Islet precursor cell (in vitro differentiated cells): Measurements from ENCODE around the gene UACA.
"Not testable (repeated sequence)": the region's sequence is repeated elsewhere in the genome, so short reads cannot be mapped to it uniquely, and the experiment has no call there.

ENCODE experiments used
- DNase-seq: peaks from one replicate; pipeline ENCODE4 v3.0.0-alpha.2; 2018

The UACA gene

GRCh38 chr15:70748281-70748747 lies 15.0 kb downstream of the UACA start:
- DNase-seq: no peak

- DNase-seq: not testable (repeated sequence)
Observed at GRCh38 chr15:70746598-70746997, 16.8 kb downstream of the UACA start.

DNA sequence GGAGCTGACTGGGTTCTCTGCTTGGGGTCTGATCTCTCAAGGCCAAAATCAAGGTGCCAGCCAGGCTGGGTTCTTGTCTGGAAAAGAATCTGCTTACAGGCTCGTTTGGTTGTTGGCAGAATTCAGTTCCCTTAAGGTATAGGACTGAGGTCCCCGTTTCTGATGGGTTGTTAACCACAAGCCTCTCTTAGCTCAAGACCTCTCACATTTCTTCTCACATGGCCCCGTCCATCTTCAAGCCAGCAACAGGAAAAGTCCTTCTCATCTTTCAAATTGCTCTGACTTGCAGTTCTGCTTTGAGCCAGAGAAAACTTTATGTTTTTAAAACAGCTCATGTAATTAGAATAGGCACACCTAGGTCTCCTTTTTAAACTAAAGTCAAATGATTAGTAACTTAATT lies 20.4 kb downstream of the UACA start:
- DNase-seq: no peak

- DNase-seq: no peak
Observed at GRCh38 chr15:70741677-70742293, 21.6 kb downstream of the UACA start.

DNA sequence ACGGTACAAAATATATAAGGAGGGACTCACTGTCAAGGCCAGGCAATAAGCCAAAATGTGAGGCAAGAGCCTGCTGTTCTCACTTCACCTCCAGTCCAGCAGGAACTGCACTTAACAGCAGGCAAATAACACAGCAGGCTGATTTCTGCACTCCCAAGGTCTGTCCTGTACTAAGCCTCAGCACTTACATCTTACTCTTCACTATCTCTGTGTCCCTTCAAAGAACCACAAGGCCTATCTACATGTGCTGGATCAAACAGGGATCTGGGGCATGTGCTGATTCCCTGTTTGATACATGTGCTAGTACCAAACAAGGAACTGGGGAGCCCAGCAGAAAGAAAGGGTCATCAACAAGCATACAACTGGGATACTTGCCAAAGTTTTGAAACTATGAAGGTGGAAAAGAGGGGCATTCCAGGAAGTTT lies 22.2 kb downstream of the UACA start:
- DNase-seq: no peak

GRCh38 chr15:70735040-70735439 lies 28.3 kb downstream of the UACA start:
- not testable (repeated sequence) for DNase-seq

GRCh38 chr15:70729164-70729563 lies 34.2 kb downstream of the UACA start:
- no peak for DNase-seq

- no peak for DNase-seq
Observed at GRCh38 chr15:70726753-70727152, 36.6 kb downstream of the UACA start.

GRCh38 chr15:70723927-70724326 lies 39.4 kb downstream of the UACA start:
- DNase-seq: no peak

GRCh38 chr15:70723122-70723422 lies 40.3 kb downstream of the UACA start:
- no peak for DNase-seq

DNA sequence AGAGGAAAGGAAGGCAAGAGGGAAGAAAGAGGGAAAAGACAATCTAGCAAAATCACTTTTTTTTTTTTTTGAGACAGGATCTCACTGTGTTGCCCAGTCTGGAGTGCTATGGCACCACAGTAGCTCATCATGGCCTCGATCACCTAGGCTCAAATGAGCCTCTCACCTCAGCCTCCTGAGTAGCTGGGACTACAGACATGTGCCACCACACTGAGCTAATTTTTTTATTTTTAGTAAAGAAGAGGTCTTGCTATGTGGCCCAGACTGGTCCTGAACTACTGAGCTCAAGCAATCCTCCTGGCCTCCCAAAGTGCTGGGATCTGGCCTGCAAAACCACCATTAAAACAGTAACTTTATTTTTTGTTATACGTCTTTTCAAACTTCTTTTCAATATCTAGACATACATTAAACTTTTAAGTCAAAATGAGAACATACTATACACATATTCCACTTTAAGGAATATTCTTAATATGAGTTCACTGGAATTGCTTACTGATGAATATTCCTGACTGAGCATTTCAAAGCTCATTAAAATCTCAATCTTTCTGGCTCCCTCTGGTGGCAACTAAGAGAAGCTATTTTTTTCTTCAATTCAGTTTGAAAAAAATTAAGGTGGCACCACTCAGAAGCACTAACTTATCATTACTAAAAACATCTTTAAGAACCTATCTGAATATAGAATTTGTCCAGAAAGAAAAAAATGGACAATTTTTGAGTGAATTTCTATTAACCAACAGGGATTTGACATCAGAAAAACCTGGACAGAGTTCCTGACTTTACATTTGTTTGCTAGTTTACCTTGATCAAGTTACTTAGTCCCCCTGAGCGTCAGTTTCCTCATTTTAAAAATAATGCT lies 40.9 kb downstream of the UACA start:
- DNase-seq: no peak

DNA sequence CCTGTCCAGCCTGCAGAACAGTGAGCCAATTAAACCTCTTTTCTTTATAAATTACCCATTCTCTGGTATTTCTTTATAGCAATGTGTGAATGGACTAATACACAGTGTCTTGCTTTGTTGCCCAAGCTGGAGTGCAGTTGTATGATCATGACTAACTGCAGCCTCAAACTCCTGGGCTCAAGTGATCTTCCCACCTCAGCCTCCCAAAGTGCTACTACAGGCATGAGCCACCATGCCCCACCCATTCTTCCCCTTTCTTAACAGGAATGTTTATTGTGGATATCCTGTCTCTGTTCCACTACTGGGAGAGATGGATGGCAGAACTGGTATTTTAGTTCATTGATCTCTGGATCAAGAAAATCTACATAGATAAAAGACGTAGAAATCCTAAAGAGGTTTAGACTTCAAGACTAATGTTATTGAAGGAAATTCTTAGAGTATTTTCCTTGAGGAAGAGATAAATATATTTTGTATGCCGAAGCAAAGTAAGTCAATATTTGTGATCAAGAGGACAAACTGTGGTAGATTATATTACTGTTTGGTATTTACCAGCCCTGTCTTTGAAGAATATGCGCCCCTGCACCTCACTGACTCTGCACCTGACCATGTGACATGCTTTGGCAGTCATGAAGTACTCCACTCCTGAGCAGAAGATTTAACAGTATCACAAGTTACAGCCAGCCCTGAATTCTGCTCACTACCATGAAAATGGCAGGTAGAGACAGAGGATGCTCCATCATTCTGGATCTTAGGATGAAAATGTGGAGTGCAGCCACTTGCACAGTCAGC lies 42.9 kb downstream of the UACA start:
- peak; percentile 63 for DNase-seq

DNA sequence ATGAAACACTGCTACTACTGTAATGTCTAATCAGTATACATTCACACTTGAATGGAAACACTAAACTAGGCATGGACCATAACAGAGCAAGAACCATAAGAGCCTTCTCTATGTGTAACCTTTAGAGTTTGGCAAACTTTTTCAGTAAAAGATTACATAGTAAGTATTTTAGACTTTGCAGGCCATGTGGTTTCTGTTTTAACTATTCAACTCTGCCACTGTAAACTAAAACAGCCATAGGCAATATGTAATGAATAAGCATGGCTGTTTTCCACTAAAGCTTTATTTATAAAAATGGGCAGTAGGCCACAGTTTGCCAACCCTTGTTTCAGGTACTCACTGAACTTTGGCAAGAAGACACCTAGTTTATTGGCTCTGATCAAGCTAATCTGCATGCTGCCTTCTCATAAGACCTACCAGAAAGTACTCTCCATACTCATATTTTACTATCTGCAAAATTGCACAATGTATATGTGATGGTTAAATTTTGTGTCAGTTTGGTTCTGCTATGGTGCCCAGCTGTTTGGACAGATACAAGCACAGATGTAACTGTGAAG lies 46.0 kb downstream of the UACA start:
- DNase-seq: no peak

DNA sequence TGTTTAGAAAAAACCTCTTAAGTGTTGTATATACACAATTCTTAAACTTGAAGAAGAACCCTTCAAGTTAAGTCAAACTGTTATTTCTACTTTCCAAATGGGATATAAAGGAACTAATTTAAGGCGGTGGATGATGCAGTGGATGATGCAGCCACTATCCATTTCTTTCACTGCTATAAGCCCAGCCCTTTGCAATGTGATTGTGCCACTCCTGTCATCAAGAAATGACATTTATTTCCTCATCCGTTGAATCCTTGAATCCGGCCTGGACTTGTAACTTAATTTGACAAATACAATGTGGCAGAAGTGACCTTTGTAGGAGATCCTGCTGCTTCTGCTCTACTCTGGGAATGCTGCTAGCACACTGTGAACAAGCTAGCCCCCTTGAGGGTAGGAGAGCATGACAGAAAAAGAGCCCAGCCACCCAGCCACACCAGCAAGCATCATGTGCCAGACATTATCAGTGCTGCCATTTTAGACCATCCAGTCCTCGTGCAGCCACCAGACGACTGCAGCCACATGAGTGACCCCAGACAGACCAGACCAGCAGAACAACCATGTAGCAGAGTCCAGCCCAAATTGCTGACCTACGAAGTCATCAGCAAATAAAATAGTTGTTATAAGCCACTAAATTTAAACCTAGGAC lies 47.4 kb downstream of the UACA start:
- DNase-seq: peak; percentile 96

DNA sequence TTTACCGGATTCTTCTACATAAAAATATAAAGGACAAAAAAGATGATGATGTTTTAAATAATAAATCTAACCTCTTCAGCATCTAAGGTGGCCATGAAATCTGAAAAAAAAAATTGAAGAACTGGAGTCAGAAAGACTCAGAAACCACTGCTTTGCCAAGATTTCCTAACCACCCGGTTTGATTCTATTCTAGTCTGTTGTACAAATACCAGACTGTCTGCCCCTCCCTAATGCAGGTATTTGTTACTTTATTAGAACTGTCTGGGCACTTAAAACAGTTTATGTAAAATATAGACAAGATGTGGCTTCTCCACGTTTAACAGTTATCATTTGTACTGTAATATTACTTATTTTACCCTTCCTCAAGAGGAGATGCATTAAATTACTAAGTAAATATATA lies 48.8 kb downstream of the UACA start:
- DNase-seq: no peak

GRCh38 chr15:70714015-70714414 lies 49.3 kb downstream of the UACA start:
- DNase-seq: no peak

DNA sequence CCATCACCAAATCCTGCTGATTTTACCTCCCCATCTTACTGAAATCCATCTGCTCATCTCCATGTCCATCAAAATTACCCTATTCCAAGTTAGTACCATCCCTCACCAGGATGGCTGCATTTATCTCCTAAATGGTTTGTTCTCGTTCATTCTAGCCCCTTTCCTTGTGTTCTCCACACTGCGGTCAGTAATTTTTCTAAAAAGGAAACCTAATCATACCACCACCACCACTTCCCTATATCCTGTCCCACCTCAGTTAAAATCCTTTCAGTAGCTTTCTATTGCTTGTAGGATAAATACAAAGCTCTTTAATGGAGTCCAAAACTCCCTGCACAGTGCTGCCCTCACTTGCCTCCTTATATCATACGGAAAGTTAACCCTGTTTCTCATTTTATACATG lies 51.1 kb downstream of the UACA start:
- no peak for DNase-seq

GRCh38 chr15:70710714-70711113 lies 52.6 kb downstream of the UACA start:
- DNase-seq: peak; percentile 63

DNA sequence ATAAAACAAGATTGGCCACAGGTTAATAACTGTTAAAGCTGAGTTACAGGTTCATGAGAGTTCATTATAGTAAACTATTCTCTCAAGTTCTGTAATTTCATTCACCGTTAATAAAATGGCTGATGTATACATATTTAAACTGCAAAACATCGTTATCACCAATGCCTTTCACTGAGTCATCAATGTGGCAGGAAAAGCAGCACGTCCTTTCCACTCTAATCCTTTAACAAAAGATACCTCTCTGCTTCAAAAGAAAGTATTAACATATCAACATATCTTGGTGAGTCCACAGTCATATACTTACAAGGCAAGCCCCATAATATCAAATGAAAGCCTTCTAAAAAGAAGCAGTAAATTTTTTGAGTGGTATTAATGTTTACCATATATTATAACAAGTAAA lies 54.5 kb downstream of the UACA start:
- no peak for DNase-seq

DNA sequence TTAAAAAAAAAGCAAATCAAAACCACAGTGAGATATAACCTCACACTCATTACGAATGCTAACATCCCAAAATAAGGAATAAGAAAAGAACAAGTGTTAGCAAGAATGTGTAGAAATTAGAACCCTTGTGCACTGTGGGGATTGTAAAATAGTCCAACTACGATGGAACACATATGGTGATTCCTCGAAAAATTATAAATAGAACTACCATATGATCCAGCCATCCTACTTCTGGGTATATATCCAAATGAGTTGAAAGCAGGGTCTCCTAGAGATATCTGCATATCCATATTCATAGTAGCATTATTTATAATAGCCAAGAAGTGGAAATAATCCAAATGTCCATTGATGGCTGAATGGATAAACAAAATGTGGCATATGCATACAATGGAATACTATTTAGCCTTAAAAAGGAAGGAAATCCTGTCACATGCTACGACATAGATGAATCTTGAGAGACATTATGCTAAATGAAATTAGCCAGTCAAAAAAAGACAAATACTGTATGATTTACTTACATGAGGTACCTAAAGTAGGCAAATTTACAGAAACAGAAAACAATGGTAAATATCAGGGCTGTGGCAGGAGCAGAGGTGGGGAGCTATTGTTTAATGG lies 55.6 kb downstream of the UACA start:
- no peak for DNase-seq

- DNase-seq: no peak
Observed at GRCh38 chr15:70704731-70705130, 58.6 kb downstream of the UACA start.

GRCh38 chr15:70704166-70704565 lies 59.2 kb downstream of the UACA start:
- DNase-seq: no peak
